Smooth muscle cell (in vitro differentiated cells): ENCODE data around the gene RBM47. TPM values are rescaled to one million over a fixed set of nuclear protein-coding genes. Genes with fewer than 3 reads are reported as not detected.
"Not testable (repeated sequence)": the region's sequence is repeated elsewhere in the genome, so short reads cannot be mapped to it uniquely, and the experiment has no call there.

Source experiments
- DNase-seq: peaks from one replicate; lab custom pipeline; 2025; ENCODE audit not compliant: unreplicated experiment; lab: John Stamatoyannopoulos, UW
- H2AFZ ChIP-seq: fragments of 200-600 bp; sonication (generic); 2 replicates; pipeline ENCODE4 v1.6.0; 2016; ENCODE audit warnings: antibody characterized with exemption, low read depth, mild to moderate bottlenecking
- H3F3A ChIP-seq: fragments of 200-600 bp; sonication (generic); 2 replicates; pipeline ENCODE4 v1.6.0; 2017; ENCODE audit warnings: antibody characterized with exemption, low read depth
- H3K27ac ChIP-seq: fragments of 200-600 bp; sonication (generic); 2 replicates; pipeline ENCODE4 v1.5.1; 2016; ENCODE audit warnings: low read depth, mild to moderate bottlenecking
- H3K27me3 ChIP-seq: fragments of 200-600 bp; sonication (generic); 2 replicates; pipeline ENCODE4 v1.6.1; 2016; ENCODE audit warnings: low read depth, mild to moderate bottlenecking
- H3K36me3 ChIP-seq: fragments of 200-600 bp; sonication (generic); 2 replicates; pipeline ENCODE4 v1.5.1; 2016; ENCODE audit warnings: low read depth
- H3K4me1 ChIP-seq: fragments of 200-600 bp; sonication (generic); 2 replicates; pipeline ENCODE4 v1.5.1; 2016; ENCODE audit warnings: low read depth
- H3K4me2 ChIP-seq: fragments of 200-600 bp; sonication (generic); 2 replicates; pipeline ENCODE4 v1.6.0; 2016; ENCODE audit warnings: mild to moderate bottlenecking
- H3K4me3 ChIP-seq: fragments of 200-600 bp; sonication (generic); 2 replicates; pipeline ENCODE4 v1.5.1; 2016; ENCODE audit warnings: mild to moderate bottlenecking
- H3K79me2 ChIP-seq: fragments of 200-600 bp; sonication (generic); 2 replicates; pipeline ENCODE4 v1.6.0; 2016; ENCODE audit warnings: low read depth, mild to moderate bottlenecking
- H3K9ac ChIP-seq: fragments of 200-600 bp; sonication (generic); 2 replicates; pipeline ENCODE4 v1.6.0; 2016; ENCODE audit warnings: low read depth
- H3K9me3 ChIP-seq: fragments of 200-600 bp; sonication (generic); replicated peaks from 2 replicates; pipeline ENCODE4 v1.5.1; 2016; ENCODE audit warnings: low read depth
- H4K20me1 ChIP-seq: fragments of 200-600 bp; sonication (generic); 2 replicates; pipeline ENCODE4 v1.6.0; 2016; ENCODE audit warnings: low read depth
- CTCF ChIP-seq: fragments of 200-600 bp; sonication (generic); IDR thresholded peaks from 2 replicates; pipeline ENCODE4 v1.5.1; 2017; ENCODE audit warnings: borderline replicate concordance, mild to moderate bottlenecking, antibody characterized with exemption; ENCODE audit not compliant: insufficient read depth, poor library complexity, severe bottlenecking
- WGBS: methylation state at CpG from one replicate; pipeline ENCODE4 v1.1.7; 2016; ENCODE audit warnings: low lambda C conversion rate; 5-methylcytosine and 5-hydroxymethylcytosine counted together
- polyA plus RNA-seq: library from polyadenylated mRNA; unstranded; fragments of >200 nt; fragmentation: Nextera tagmentation; extraction: Ambion mirVana; gene quantifications from 2 replicates; pipeline ENCODE4 v1.2.1, GENCODE V29; 2016
- total RNA-seq: library from RNA; depleted of rRNA; stranded (reverse); fragments of >200 nt; gene quantifications from 2 replicates; pipeline ENCODE4 v1.2.3, GENCODE V29; 2014

Gene RBM47
- total and polyA plus RNA-seq, 2 experiments from 2014 or later: 3.4 to 5.5 TPM

- no peak overlapping the region for H2AFZ ChIP-seq
- TF ChIP-seq CTCF: no peak
- H3K79me2 ChIP-seq: no peaks in the 10 kb centered on the region
- DNase-seq: no peak
- no peak overlapping the region for H3K27ac ChIP-seq
- no peaks in the 10 kb centered on the region for H3K36me3 ChIP-seq
- no peaks in the 10 kb centered on the region for H3K27me3 ChIP-seq
- H3F3A ChIP-seq: no peaks in the 10 kb centered on the region
- no peak overlapping the region for H3K4me2 ChIP-seq
- WGBS: 82% methylated on average over 2 of the region's 2 CpGs
- H4K20me1 ChIP-seq: no peaks in the 10 kb centered on the region
- no peaks in the 10 kb centered on the region for H3K9me3 ChIP-seq
- H3K4me3 ChIP-seq: no peak overlapping the region
- H3K9ac ChIP-seq: no peak overlapping the region
- no peaks in the 10 kb centered on the region for H3K4me1 ChIP-seq
These were observed 174.8 kb downstream of the RBM47 start for GRCh38 chr4:40454816-40455215.

- H3K27ac ChIP-seq: no peak overlapping the region
- no peaks in the 10 kb centered on the region for H3F3A ChIP-seq
- no peaks in the 10 kb centered on the region for H3K27me3 ChIP-seq
- no peak overlapping the region for H3K4me2 ChIP-seq
- no peak overlapping the region for H3K4me3 ChIP-seq
- no peaks in the 10 kb centered on the region for H3K9me3 ChIP-seq
- H3K79me2 ChIP-seq: no peaks in the 10 kb centered on the region
- H4K20me1 ChIP-seq: no peaks in the 10 kb centered on the region
- TF ChIP-seq CTCF: no peak
- no peaks in the 10 kb centered on the region for H3K36me3 ChIP-seq
- 60% methylated on average over 6 of the region's 6 CpGs for WGBS
- H2AFZ ChIP-seq: no peak overlapping the region
- no peak for DNase-seq
- no peaks in the 10 kb centered on the region for H3K4me1 ChIP-seq
- no peak overlapping the region for H3K9ac ChIP-seq
These were observed 175.8 kb downstream of the RBM47 start for GRCh38 chr4:40453912-40454311.

GRCh38 chr4:40448875-40449274 is 180.8 kb downstream of the RBM47 start:
- 90% methylated on average over 4 of the region's 4 CpGs for WGBS
- Histone ChIP-seq H2AFZ (no peak overlapping the region), H3K27me3 (no peaks in the 10 kb centered on the region), H3K36me3 (no peaks in the 10 kb centered on the region), H3K79me2 (no peaks in the 10 kb centered on the region), H3F3A (no peaks in the 10 kb centered on the region), H3K27ac (no peak overlapping the region), H3K4me1 (no peaks in the 10 kb centered on the region), H3K9ac (no peak overlapping the region), H4K20me1 (no peaks in the 10 kb centered on the region), H3K9me3 (no peaks in the 10 kb centered on the region), H3K4me3 (no peak overlapping the region), H3K4me2 (no peak overlapping the region)
- DNase-seq: no peak
- TF ChIP-seq CTCF: no peak

DNA sequence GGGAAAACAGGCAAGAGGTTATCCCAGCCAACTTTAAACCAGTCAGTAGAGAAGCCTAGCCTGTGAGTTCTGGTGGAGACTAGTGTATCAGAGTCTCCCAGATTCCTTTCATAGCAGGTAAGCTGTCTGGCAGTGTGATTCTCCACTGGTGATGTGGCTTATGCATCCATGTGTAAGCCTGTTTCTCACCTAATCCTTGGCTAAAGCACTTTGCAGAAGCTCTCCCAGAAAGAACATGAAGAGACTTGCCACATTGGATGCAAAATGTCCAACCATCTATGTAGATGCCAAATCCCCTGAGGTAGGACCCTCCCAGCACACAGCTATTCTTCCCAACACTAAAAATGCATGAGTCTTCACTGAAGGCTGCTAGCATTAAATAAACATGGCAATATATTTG is 182.8 kb downstream of the RBM47 start:
- Histone ChIP-seq H2AFZ (no peak overlapping the region), H3K4me2 (no peak overlapping the region), H3K9me3 (no peaks in the 10 kb centered on the region), H3K79me2 (no peaks in the 10 kb centered on the region), H4K20me1 (no peaks in the 10 kb centered on the region), H3K4me3 (no peak overlapping the region), H3K36me3 (no peaks in the 10 kb centered on the region), H3K27ac (peak overlapping the region; percentile 52), H3K27me3 (no peaks in the 10 kb centered on the region), H3K4me1 (no peaks in the 10 kb centered on the region), H3F3A (no peaks in the 10 kb centered on the region), H3K9ac (no peak overlapping the region)
- no peak for TF ChIP-seq CTCF
- no peak for DNase-seq

GRCh38 chr4:40446261-40446750 is 183.4 kb downstream of the RBM47 start:
- not testable (repeated sequence) for H3K27me3 ChIP-seq, DNase-seq, H3K4me2 ChIP-seq, H3K9me3 ChIP-seq, H3K9ac ChIP-seq, H3K36me3 ChIP-seq, H3K4me3 ChIP-seq, H2AFZ ChIP-seq, H4K20me1 ChIP-seq, H3K79me2 ChIP-seq, H3F3A ChIP-seq, H3K4me1 ChIP-seq
- H3K27ac ChIP-seq: peak overlapping the region; percentile 52
- WGBS: 95% methylated on average over 2 of the region's 2 CpGs
